Measurements from ENCODE around the gene TEAD1.

GRCh38 chr11:12963051-12963450, 288.8 kb downstream of the TEAD1 start:
- TF ChIP-seq TAF1 (IDR thresholded peaks at IDR 0.05; ENCODE audit: borderline replicate concordance, insufficient read depth, low read length): no peak
- no peak for TF ChIP-seq SIN3A (IDR thresholded peaks at IDR 0.05; ENCODE audit: borderline replicate concordance, insufficient read depth, low read length)
- TF ChIP-seq POLR2AphosphoS5 (IDR thresholded peaks at IDR 0.05; ENCODE audit: low read depth, low read length): no peak
